HepG2 (cell line): Measurements from ENCODE around the gene SAPCD2. TPM values are rescaled to one million over a fixed set of nuclear protein-coding genes. Genes with fewer than 3 reads are reported as not detected.

Experiments used
- AGO2 ChIP-seq: fragments of 200-400 bp; formaldehyde crosslinking; optimal IDR thresholded peaks from 2 replicates; pipeline ENCODE3; 2017; ENCODE audit warnings: mild to moderate bottlenecking, low read depth, low read length, moderate library complexity
- ATF7 ChIP-seq, 2 experiments: fragments of 450-650 bp in 1 of 2; sonication (generic) in 1 of 2; formaldehyde crosslinking in 1 of 2; IDR thresholded peaks; 2 replicates each; pipeline versions ENCODE4 v1.4.0 to v1.6.1; 2016 to 2020; ENCODE audit warnings: antibody characterized with exemption in 1 of 2, mild to moderate bottlenecking in 1 of 2, missing genetic modification reagents in 1 of 2
- CBX2 ChIP-seq, 2 experiments: fragments of 200-600 bp in 1 of 2; sonication (generic); formaldehyde crosslinking in 1 of 2; IDR thresholded peaks; 2 replicates each; pipeline versions ENCODE4 v1.7.0 to v1.8.1; 2018 to 2022; ENCODE audit warnings: low read depth in 2 of 2, low read length in 1 of 2, mild to moderate bottlenecking in 1 of 2, missing genetic modification reagents in 1 of 2
- FOXO1 ChIP-seq: sonication (generic); formaldehyde crosslinking; IDR thresholded peaks from 2 replicates; pipeline ENCODE4 v1.4.0; 2020; ENCODE audit warnings: missing genetic modification reagents
- GTF2F1 ChIP-seq: fragments of 150-350 bp; IDR thresholded peaks from 2 replicates; pipeline ENCODE4 v1.6.1; 2014; ENCODE audit warnings: low read length
- HHEX ChIP-seq: IDR thresholded peaks from 2 replicates; pipeline ENCODE4 v1.6.1; 2016; ENCODE audit warnings: control low read depth
- MEIS2 ChIP-seq: sonication (generic); formaldehyde crosslinking; IDR thresholded peaks from 2 replicates; pipeline ENCODE4 v1.9.0; 2021; ENCODE audit warnings: mild to moderate bottlenecking, missing genetic modification reagents
- PAXIP1 ChIP-seq: sonication (generic); formaldehyde crosslinking; conservative IDR thresholded peaks from 2 replicates; pipeline ENCODE4 v1.4.0; 2020; ENCODE audit warnings: mild to moderate bottlenecking, missing genetic modification reagents, moderate library complexity
- RBFOX2 ChIP-seq: fragments of 200-400 bp; formaldehyde crosslinking; IDR thresholded peaks from 2 replicates; pipeline ENCODE4 v1.6.1; 2017; ENCODE audit warnings: low read depth, mild to moderate bottlenecking, low read length
- REXO4 ChIP-seq: sonication (generic); formaldehyde crosslinking; IDR thresholded peaks from 2 replicates; pipeline ENCODE4 v1.8.0; 2022; ENCODE audit warnings: missing genetic modification reagents, mild to moderate bottlenecking, borderline replicate concordance
- SIX4 ChIP-seq: sonication (generic); formaldehyde crosslinking; IDR thresholded peaks from 2 replicates; pipeline ENCODE4 v1.4.0; 2020; ENCODE audit warnings: missing genetic modification reagents
- TFDP2 ChIP-seq: sonication (generic); formaldehyde crosslinking; IDR thresholded peaks from 2 replicates; pipeline ENCODE4 v1.4.0; 2020; ENCODE audit warnings: missing genetic modification reagents
- ZBTB10 ChIP-seq: sonication (generic); formaldehyde crosslinking; IDR thresholded peaks from 2 replicates; pipeline ENCODE4 v1.4.0; 2020; ENCODE audit warnings: missing genetic modification reagents, borderline replicate concordance
- ZNF446 ChIP-seq: sonication (generic); formaldehyde crosslinking; IDR thresholded peaks from 2 replicates; pipeline ENCODE4 v1.5.0; 2020; ENCODE audit warnings: mild to moderate bottlenecking, missing genetic modification reagents
- ZNF558 ChIP-seq: sonication (generic); formaldehyde crosslinking; IDR thresholded peaks from 2 replicates; pipeline ENCODE4 v1.9.0; 2022; ENCODE audit warnings: mild to moderate bottlenecking, missing genetic modification reagents, borderline replicate concordance
- polyA plus RNA-seq, 8 experiments: library from polyadenylated mRNA; depleted of rRNA in 3 of 8; stranded (reverse) in 7 of 8; unstranded in 1 of 8; fragments of >200 nt; fragmentation: Illumina TruSeq in 4 of 8; extraction: Trizol in 4 of 8; gene quantifications; 2 replicates each; pipeline versions ENCODE4 v1.2.1 to v1.2.3, GENCODE V29; 2011 to 2016; ENCODE audit warnings: low read depth in 4 of 8, missing spikeins in 1 of 8, mixed read lengths in 1 of 8; ENCODE audit not compliant: insufficient read depth in 1 of 8
- total RNA-seq, 5 experiments: library from RNA; depleted of rRNA; stranded (reverse); fragments of >200 nt; fragmentation: Illumina TruSeq; extraction: Trizol; gene quantifications; 2 replicates each; pipeline ENCODE4 v1.2.3, GENCODE V29; 2016; ENCODE audit warnings: low read depth in 1 of 5
- TF ChIP-seq, protein P1 (sequence below): sonication (generic); formaldehyde crosslinking; IDR thresholded peaks from 2 replicates; pipeline ENCODE4 v1.5.1; 2020; ENCODE audit warnings: mild to moderate bottlenecking, moderate library complexity, missing genetic modification reagents

The SAPCD2 gene
- total and polyA plus RNA-seq, 2 of the 13 experiments (the other 11 are each of a cell fraction or from before 2014, with no cell fraction given), result 21.9 to 42.8 TPM

GRCh38 chr9:137053944-137054931 is 16.1 kb downstream of the SAPCD2 start, which contains the start of gene ENTPD2 (continued):
- TF ChIP-seq ZBTB10 (CRISPR knock-in tag), result peak; percentile 49; the same call in 1 of the 2 replicates
- TF ChIP-seq AGO2, result peak; percentile 90
- TF ChIP-seq SIX4, result no peak
- no peak; the same call in 1 of the 2 replicates for TF ChIP-seq FOXO1 (CRISPR knock-in tag)
- 0 out of 2 replicates have a peak, but pooled peaks have one; percentile 13 for TF ChIP-seq HHEX
- TF ChIP-seq CBX2 (IDR thresholded peaks at IDR 0.05; ENCODE audit: low read depth, low read length), result no peak
- no peak for TF ChIP-seq CBX2 (CRISPR knock-in tag; IDR thresholded peaks at IDR 0.05; ENCODE audit: low read depth)
- TF ChIP-seq RBFOX2, result peak; percentile 80
- peak; percentile 75; the same call in 1 of the 2 replicates for TF ChIP-seq ZNF558
- peak; percentile 32; the same call in 1 of the 2 replicates for TF ChIP-seq ZNF446 (CRISPR knock-in tag)
- TF ChIP-seq TFDP2, result peak; percentile 72; the same call in 1 of the 2 replicates
- TF ChIP-seq REXO4 (CRISPR knock-in tag), result no peak
- TF ChIP-seq, protein P1, sequence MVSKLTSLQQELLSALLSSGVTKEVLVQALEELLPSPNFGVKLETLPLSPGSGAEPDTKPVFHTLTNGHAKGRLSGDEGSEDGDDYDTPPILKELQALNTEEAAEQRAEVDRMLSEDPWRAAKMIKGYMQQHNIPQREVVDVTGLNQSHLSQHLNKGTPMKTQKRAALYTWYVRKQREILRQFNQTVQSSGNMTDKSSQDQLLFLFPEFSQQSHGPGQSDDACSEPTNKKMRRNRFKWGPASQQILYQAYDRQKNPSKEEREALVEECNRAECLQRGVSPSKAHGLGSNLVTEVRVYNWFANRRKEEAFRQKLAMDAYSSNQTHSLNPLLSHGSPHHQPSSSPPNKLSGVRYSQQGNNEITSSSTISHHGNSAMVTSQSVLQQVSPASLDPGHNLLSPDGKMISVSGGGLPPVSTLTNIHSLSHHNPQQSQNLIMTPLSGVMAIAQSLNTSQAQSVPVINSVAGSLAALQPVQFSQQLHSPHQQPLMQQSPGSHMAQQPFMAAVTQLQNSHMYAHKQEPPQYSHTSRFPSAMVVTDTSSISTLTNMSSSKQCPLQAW (CRISPR knock-in tag), result 0 out of 2 replicates have a peak, but pooled peaks have one; percentile 39
- no peak for TF ChIP-seq ATF7 (IDR thresholded peaks at IDR 0.05)
- TF ChIP-seq ATF7 (CRISPR knock-in tag; IDR thresholded peaks at IDR 0.05), result no peak
- peak; percentile 42 for TF ChIP-seq MEIS2
- TF ChIP-seq PAXIP1, result no peak
- no peak for TF ChIP-seq GTF2F1
